Left lung (tissue), 10 donors: ENCODE measurements around the gene CELF4. TPM values are rescaled to one million over a fixed set of nuclear protein-coding genes. Genes with fewer than 3 reads are reported as not detected.

Source experiments
- ATAC-seq: fragments of 200-7000 bp; cut with Tn5 transposase; one replicate; pipeline ENCODE4 v1.9.1; 2020; ENCODE audit warnings: moderate library complexity
- DNase-seq, 4 donors: peaks; one replicate each; pipeline ENCODE4 v3.0.0-alpha.2; 2013 to 2020
- H3K27ac ChIP-seq, 2 donors: fragments of 200-600 bp; sonication (generic) in 1 of 2; one replicate each; pipeline versions ENCODE4 v1.5.0 to v1.8.0; 2020 to 2021
- H3K27me3 ChIP-seq, 2 donors: fragments of 200-600 bp; sonication (generic) in 1 of 2; one replicate each; pipeline versions ENCODE4 v1.5.0 to v1.8.0; 2020 to 2021
- H3K36me3 ChIP-seq, 2 donors: fragments of 200-600 bp; sonication (generic) in 1 of 2; one replicate each; pipeline versions ENCODE4 v1.5.0 to v1.8.0; 2020 to 2021
- H3K4me1 ChIP-seq, 2 donors: fragments of 200-600 bp; one replicate each; pipeline ENCODE4 v1.8.0; 2021
- H3K4me3 ChIP-seq, 2 donors: fragments of 200-600 bp; sonication (generic) in 1 of 2; one replicate each; pipeline versions ENCODE4 v1.5.0 to v1.8.0; 2020 to 2021; ENCODE audit warnings: mild to moderate bottlenecking in 1 of 2
- H3K9me3 ChIP-seq, 2 donors: fragments of 200-600 bp; sonication (generic) in 1 of 2; one replicate each; pipeline versions ENCODE4 v1.5.0 to v1.8.0; 2020 to 2021
- intact Hi-C, 2 donors: fragments of 100-400 bp; cut with DNase I; formaldehyde crosslinking; loops; one replicate each; pipeline versions ENCODE4 v1.11.2 to v1.14.2; 2022
- polyA plus RNA-seq, 6 donors: library from polyadenylated mRNA; unstranded; fragments of 120-200 nt; gene quantifications; one replicate each; pipeline ENCODE4 v1.2.1, GENCODE V29; 2013; ENCODE audit not compliant: insufficient read length in 6 of 6
- total RNA-seq, 2 donors: library from RNA; stranded (reverse); fragmentation: NEBNext Ultra II Directional; extraction: Animal tissue kit (Norgen Biotek cat#: 25700); gene quantifications; one replicate each; pipeline ENCODE4 v1.2.1, GENCODE V29; 2021
- TF ChIP-seq, protein P1 (sequence below), 2 donors: fragments of 200-600 bp; sonication (generic) in 1 of 2; IDR thresholded peaks; one replicate each; pipeline versions ENCODE4 v1.5.0 to v1.8.0; 2021; ENCODE audit warnings: antibody characterized with exemption in 2 of 2
- donor health status: DM: no; HTN: yes; CAD: no.
- donor health status: DM: no; HTN: no; CAD: no.

Gene CELF4
- total and polyA plus RNA-seq, 8 donors: 1.1 to 10.3 (median 7.4) TPM

- ATAC-seq: no peak
These were observed 261.5 kb downstream of the CELF4 start for GRCh38 chr18:37304012-37304680.

GRCh38 chr18:37303009-37303408, 262.6 kb downstream of the CELF4 start:
- Histone ChIP-seq H3K27me3 (no peaks in the 10 kb centered on the region), H3K36me3 (no peaks in the 10 kb centered on the region), H3K4me1 (peaks cover 4 to 5% of the 10 kb centered on the region in 2 donors), H3K9me3 (no peaks in the 10 kb centered on the region), H3K4me3 (no peak overlapping the region), H3K27ac (no peak overlapping the region)
- no peak for DNase-seq
- TF ChIP-seq, protein P1, sequence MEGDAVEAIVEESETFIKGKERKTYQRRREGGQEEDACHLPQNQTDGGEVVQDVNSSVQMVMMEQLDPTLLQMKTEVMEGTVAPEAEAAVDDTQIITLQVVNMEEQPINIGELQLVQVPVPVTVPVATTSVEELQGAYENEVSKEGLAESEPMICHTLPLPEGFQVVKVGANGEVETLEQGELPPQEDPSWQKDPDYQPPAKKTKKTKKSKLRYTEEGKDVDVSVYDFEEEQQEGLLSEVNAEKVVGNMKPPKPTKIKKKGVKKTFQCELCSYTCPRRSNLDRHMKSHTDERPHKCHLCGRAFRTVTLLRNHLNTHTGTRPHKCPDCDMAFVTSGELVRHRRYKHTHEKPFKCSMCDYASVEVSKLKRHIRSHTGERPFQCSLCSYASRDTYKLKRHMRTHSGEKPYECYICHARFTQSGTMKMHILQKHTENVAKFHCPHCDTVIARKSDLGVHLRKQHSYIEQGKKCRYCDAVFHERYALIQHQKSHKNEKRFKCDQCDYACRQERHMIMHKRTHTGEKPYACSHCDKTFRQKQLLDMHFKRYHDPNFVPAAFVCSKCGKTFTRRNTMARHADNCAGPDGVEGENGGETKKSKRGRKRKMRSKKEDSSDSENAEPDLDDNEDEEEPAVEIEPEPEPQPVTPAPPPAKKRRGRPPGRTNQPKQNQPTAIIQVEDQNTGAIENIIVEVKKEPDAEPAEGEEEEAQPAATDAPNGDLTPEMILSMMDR (IDR thresholded peaks at IDR 0.05): no peak
- ATAC-seq: no peak
- intact Hi-C loops: no loop called here

More at GRCh38 chr18:37304012-37304680, 261.5 kb downstream of the CELF4 start:
- Histone ChIP-seq H3K4me3 (no peak overlapping the region), H3K36me3 (no peaks in the 10 kb centered on the region), H3K4me1 (peaks cover 2 to 3% of the 10 kb centered on the region in 2 donors), H3K27ac (no peak overlapping the region), H3K9me3 (no peaks in the 10 kb centered on the region), H3K27me3 (no peaks in the 10 kb centered on the region)
- intact Hi-C loops: no loop called here
- TF ChIP-seq, protein P1 (IDR thresholded peaks at IDR 0.05): no peak
- no peak for DNase-seq

DNA sequence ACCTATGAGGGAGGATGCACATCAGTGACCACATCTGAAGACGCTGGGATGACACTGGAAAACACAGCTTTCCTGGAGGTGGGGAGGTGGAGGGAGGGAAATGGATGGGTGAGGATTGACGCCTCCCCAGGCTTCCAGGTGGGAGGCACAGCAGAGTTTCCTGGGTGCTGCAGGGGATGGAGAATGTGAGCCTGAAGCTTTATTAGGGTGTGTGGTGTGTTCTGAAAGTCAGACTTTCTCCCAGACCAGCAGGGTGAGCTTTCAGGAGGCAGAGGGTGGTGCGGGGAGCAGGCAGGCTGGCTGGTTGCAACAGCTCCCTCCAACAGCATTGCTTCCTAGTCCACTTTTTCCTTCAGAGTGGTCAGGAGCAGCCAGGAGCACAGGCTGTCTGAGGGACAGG, 263.1 kb downstream of the CELF4 start:
- no peak overlapping the region for H3K27ac ChIP-seq
- H3K27me3 ChIP-seq: no peaks in the 10 kb centered on the region
- DNase-seq (no peak), ATAC-seq (no peak)
- peaks cover 4 to 5% of the 10 kb centered on the region in 2 donors for H3K4me1 ChIP-seq
- intact Hi-C loops: no loop called here
- no peaks in the 10 kb centered on the region for H3K9me3 ChIP-seq
- TF ChIP-seq, protein P1 (IDR thresholded peaks at IDR 0.05): no peak
- H3K4me3 ChIP-seq: no peak overlapping the region
- no peaks in the 10 kb centered on the region for H3K36me3 ChIP-seq

GRCh38 chr18:37299471-37300304, 265.9 kb downstream of the CELF4 start:
- ATAC-seq: peak; percentile 95
- Histone ChIP-seq H3K4me1 (peaks cover 4 to 5% of the 10 kb centered on the region in 2 donors), H3K4me3 (no peak overlapping the region), H3K27me3 (no peaks in the 10 kb centered on the region), H3K36me3 (no peaks in the 10 kb centered on the region), H3K27ac (peak overlapping the region in 1 of 2 donors; percentile 33), H3K9me3 (no peaks in the 10 kb centered on the region)
- intact Hi-C loops: no loop called here
- TF ChIP-seq, protein P1 (IDR thresholded peaks at IDR 0.05): no peak
- DNase-seq: peak in 3 of 4 donors; percentile 89 to 97 (median 94)

DNA sequence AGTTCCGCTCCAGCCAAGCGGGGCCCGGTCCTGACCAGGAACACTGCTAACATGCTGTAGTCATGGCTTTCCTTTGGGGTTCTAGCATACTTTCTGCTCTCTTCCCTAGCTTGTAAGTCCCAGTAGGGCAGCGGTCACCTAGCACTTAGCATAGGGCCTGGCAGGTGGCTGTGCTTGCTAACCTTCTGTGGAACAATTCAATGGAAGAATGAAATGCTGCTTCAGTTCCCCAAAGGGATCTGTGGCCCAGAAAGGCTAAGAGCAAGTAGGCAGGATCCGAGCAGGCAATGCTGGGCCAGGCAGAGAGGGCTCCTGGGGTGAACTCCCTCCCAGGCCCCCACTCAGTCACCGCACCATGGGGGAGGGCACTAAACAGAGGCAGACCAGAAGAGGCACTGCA, 266.8 kb downstream of the CELF4 start:
- H3K9me3 ChIP-seq: no peaks in the 10 kb centered on the region
- peak overlapping the region in 1 of 2 donors; percentile 33 for H3K27ac ChIP-seq
- ATAC-seq (no peak), DNase-seq (no peak)
- H3K36me3 ChIP-seq: no peaks in the 10 kb centered on the region
- TF ChIP-seq, protein P1 (IDR thresholded peaks at IDR 0.05): no peak
- no peak overlapping the region for H3K4me3 ChIP-seq
- intact Hi-C loops: no loop called here
- H3K4me1 ChIP-seq: peaks cover 4 to 5% of the 10 kb centered on the region in 2 donors
- H3K27me3 ChIP-seq: no peaks in the 10 kb centered on the region
